HepG2 (cell line): Measurements from ENCODE around the gene SPG7. TPM values are rescaled to one million over a fixed set of nuclear protein-coding genes. Genes with fewer than 3 reads are reported as not detected.

ENCODE experiments used
- BCL6 ChIP-seq: IDR thresholded peaks from 2 replicates; pipeline ENCODE4 v1.6.1; 2016; ENCODE audit warnings: missing genetic modification reagents, missing compliant biosample characterization
- CREM ChIP-seq, 2 experiments: sonication (generic) in 1 of 2; formaldehyde crosslinking in 1 of 2; IDR thresholded peaks; 2 replicates each; pipeline versions ENCODE4 v1.4.0 to v1.6.1; 2016 to 2020; ENCODE audit warnings: antibody characterized with exemption in 1 of 2, mild to moderate bottlenecking in 1 of 2, missing genetic modification reagents in 1 of 2
- HNRNPUL1 ChIP-seq: fragments of 200-400 bp; formaldehyde crosslinking; IDR thresholded peaks from 2 replicates; pipeline ENCODE4 v1.6.1; 2017; ENCODE audit warnings: low read depth, mild to moderate bottlenecking, low read length, moderate library complexity
- KAT2B ChIP-seq: fragments of 150-350 bp; IDR thresholded peaks from 2 replicates; pipeline ENCODE4 v1.6.1; 2014; ENCODE audit warnings: low read depth, low read length, borderline replicate concordance
- KLF11 ChIP-seq: IDR thresholded peaks from 2 replicates; pipeline ENCODE4 v1.6.1; 2016; ENCODE audit warnings: missing compliant biosample characterization
- KLF12 ChIP-seq: sonication (generic); formaldehyde crosslinking; IDR thresholded peaks from 2 replicates; pipeline ENCODE4 v1.4.0; 2020; ENCODE audit warnings: missing genetic modification reagents, borderline replicate concordance
- MED1 ChIP-seq: sonication (generic); formaldehyde crosslinking; IDR thresholded peaks from 2 replicates; pipeline ENCODE4 v1.4.0; 2020; ENCODE audit warnings: missing genetic modification reagents
- NBN ChIP-seq: fragments of 450-650 bp; conservative IDR thresholded peaks from 2 replicates; pipeline ENCODE4 v1.6.1; 2017
- PITX1 ChIP-seq: sonication (generic); formaldehyde crosslinking; IDR thresholded peaks from 2 replicates; pipeline ENCODE4 v1.5.1; 2020; ENCODE audit warnings: mild to moderate bottlenecking, missing genetic modification reagents
- PLRG1 ChIP-seq: fragments of 450-650 bp; conservative IDR thresholded peaks from 2 replicates; pipeline ENCODE4 v1.6.1; 2016
- RBAK ChIP-seq: sonication (generic); formaldehyde crosslinking; IDR thresholded peaks from 2 replicates; pipeline ENCODE4 v1.5.1; 2020; ENCODE audit warnings: mild to moderate bottlenecking, missing genetic modification reagents
- RFXAP ChIP-seq: sonication (generic); formaldehyde crosslinking; IDR thresholded peaks from 2 replicates; pipeline ENCODE4 v1.4.0; 2020; ENCODE audit warnings: missing genetic modification reagents, borderline replicate concordance
- SMC3 ChIP-seq: IDR thresholded peaks from 2 replicates; pipeline ENCODE4 v1.6.1; 2011; ENCODE audit warnings: low read length, improper control_type of control experiment
- SRSF4 ChIP-seq: fragments of 200-400 bp; formaldehyde crosslinking; IDR thresholded peaks from one replicate; pipeline ENCODE4 v1.6.1; 2018; ENCODE audit warnings: mild to moderate bottlenecking, low read depth, low read length, moderate library complexity; ENCODE audit not compliant: poor library complexity, severe bottlenecking
- UBTF ChIP-seq: sonication (generic); formaldehyde crosslinking; IDR thresholded peaks from 2 replicates; pipeline ENCODE4 v1.4.0; 2020; ENCODE audit warnings: mild to moderate bottlenecking, missing genetic modification reagents
- ZBTB8A ChIP-seq: sonication (generic); formaldehyde crosslinking; IDR thresholded peaks from 2 replicates; pipeline ENCODE4 v1.4.0; 2020; ENCODE audit warnings: mild to moderate bottlenecking, low read depth, missing genetic modification reagents, borderline replicate concordance
- ZC3H13 ChIP-seq: sonication (generic); formaldehyde crosslinking; IDR thresholded peaks from 2 replicates; pipeline ENCODE4 v1.8.1; 2023; ENCODE audit warnings: mild to moderate bottlenecking, missing genetic modification reagents, moderate library complexity
- ZEB1 ChIP-seq: IDR thresholded peaks from 2 replicates; pipeline ENCODE4 v1.6.1; 2012; ENCODE audit warnings: mild to moderate bottlenecking, low read depth, inconsistent platforms; ENCODE audit not compliant: insufficient replicate concordance
- ZMYM4 ChIP-seq: sonication (generic); formaldehyde crosslinking; IDR thresholded peaks from 2 replicates; pipeline ENCODE4 v1.8.1; 2023; ENCODE audit warnings: mild to moderate bottlenecking, missing genetic modification reagents
- ZNF274 ChIP-seq: sonication (generic); formaldehyde crosslinking; IDR thresholded peaks from 2 replicates; pipeline ENCODE4 v1.5.1; 2020; ENCODE audit warnings: mild to moderate bottlenecking, missing genetic modification reagents
- ZNF546 ChIP-seq: sonication (generic); formaldehyde crosslinking; conservative IDR thresholded peaks from 2 replicates; pipeline ENCODE4 v1.8.1; 2023; ENCODE audit warnings: mild to moderate bottlenecking, missing genetic modification reagents
- ZNF572 ChIP-seq: sonication (generic); formaldehyde crosslinking; IDR thresholded peaks from 2 replicates; pipeline ENCODE4 v1.5.1; 2020; ENCODE audit warnings: mild to moderate bottlenecking, missing genetic modification reagents
- ZNF652 ChIP-seq: IDR thresholded peaks from 2 replicates; pipeline ENCODE4 v1.6.1; 2016; ENCODE audit warnings: low read depth, borderline replicate concordance
- ZNF737 ChIP-seq: sonication (generic); formaldehyde crosslinking; IDR thresholded peaks from 2 replicates; pipeline ENCODE4 v1.5.0; 2020; ENCODE audit warnings: missing genetic modification reagents, mild to moderate bottlenecking, borderline replicate concordance
- ZNF768 ChIP-seq: sonication (generic); formaldehyde crosslinking; IDR thresholded peaks from 2 replicates; pipeline ENCODE4 v1.4.0; 2020; ENCODE audit warnings: missing genetic modification reagents
- ZSCAN9 ChIP-seq: IDR thresholded peaks from 2 replicates; pipeline ENCODE4 v1.6.1; 2016; ENCODE audit warnings: borderline replicate concordance
- polyA plus RNA-seq, 8 experiments: library from polyadenylated mRNA; depleted of rRNA in 3 of 8; stranded (reverse) in 7 of 8; unstranded in 1 of 8; fragments of >200 nt; fragmentation: Illumina TruSeq in 4 of 8; extraction: Trizol in 4 of 8; gene quantifications; 2 replicates each; pipeline versions ENCODE4 v1.2.1 to v1.2.3, GENCODE V29; 2011 to 2016; ENCODE audit warnings: low read depth in 4 of 8, missing spikeins in 1 of 8, mixed read lengths in 1 of 8; ENCODE audit not compliant: insufficient read depth in 1 of 8
- total RNA-seq, 5 experiments: library from RNA; depleted of rRNA; stranded (reverse); fragments of >200 nt; fragmentation: Illumina TruSeq; extraction: Trizol; gene quantifications; 2 replicates each; pipeline ENCODE4 v1.2.3, GENCODE V29; 2016; ENCODE audit warnings: low read depth in 1 of 5
- TF ChIP-seq, protein P1 (sequence below): sonication (generic); formaldehyde crosslinking; IDR thresholded peaks from 2 replicates; pipeline ENCODE4 v1.8.1; 2023; ENCODE audit warnings: mild to moderate bottlenecking, moderate library complexity, missing genetic modification reagents

Gene SPG7
- total and polyA plus RNA-seq, 2 of the 13 experiments (the other 11 are each of a cell fraction or from before 2014, with no cell fraction given), result 66.0 to 136 TPM

GRCh38 chr16:89556750-89557689 lies 48.8 kb downstream of the SPG7 start (continued):
- TF ChIP-seq UBTF (CRISPR knock-in tag), result no peak
- TF ChIP-seq BCL6 (CRISPR knock-in tag), result no peak
- TF ChIP-seq KLF11 (CRISPR knock-in tag), result no peak
- no peak for TF ChIP-seq RBAK (CRISPR knock-in tag)
- TF ChIP-seq PLRG1, result no peak
- TF ChIP-seq ZNF274 (CRISPR knock-in tag), result no peak
- TF ChIP-seq NBN, result no peak
- TF ChIP-seq KAT2B, result no peak
- TF ChIP-seq ZSCAN9, result no peak
- peak; percentile 73 for TF ChIP-seq SMC3
- TF ChIP-seq PITX1 (CRISPR knock-in tag), result no peak; the same call in 1 of the 2 replicates
- no peak for TF ChIP-seq HNRNPUL1
- TF ChIP-seq ZEB1, result no peak
- TF ChIP-seq KLF12 (CRISPR knock-in tag), result no peak
- TF ChIP-seq MED1 (CRISPR knock-in tag), result peak; percentile 41; the same call in 1 of the 2 replicates
- no peak for TF ChIP-seq ZNF572 (CRISPR knock-in tag)
- TF ChIP-seq CREM (IDR thresholded peaks at IDR 0.05), result no peak
- TF ChIP-seq CREM (CRISPR knock-in tag; IDR thresholded peaks at IDR 0.05), result no peak
- TF ChIP-seq ZBTB8A (CRISPR knock-in tag), result no peak
- no peak for TF ChIP-seq SRSF4
- TF ChIP-seq RFXAP (CRISPR knock-in tag), result peak; percentile 76; the same call in 1 of the 2 replicates
- peak; percentile 17; the same call in 1 of the 2 replicates for TF ChIP-seq ZNF768 (CRISPR knock-in tag)
- TF ChIP-seq ZNF546, result no peak
- no peak for TF ChIP-seq ZNF737 (CRISPR knock-in tag)
- TF ChIP-seq, protein P1, sequence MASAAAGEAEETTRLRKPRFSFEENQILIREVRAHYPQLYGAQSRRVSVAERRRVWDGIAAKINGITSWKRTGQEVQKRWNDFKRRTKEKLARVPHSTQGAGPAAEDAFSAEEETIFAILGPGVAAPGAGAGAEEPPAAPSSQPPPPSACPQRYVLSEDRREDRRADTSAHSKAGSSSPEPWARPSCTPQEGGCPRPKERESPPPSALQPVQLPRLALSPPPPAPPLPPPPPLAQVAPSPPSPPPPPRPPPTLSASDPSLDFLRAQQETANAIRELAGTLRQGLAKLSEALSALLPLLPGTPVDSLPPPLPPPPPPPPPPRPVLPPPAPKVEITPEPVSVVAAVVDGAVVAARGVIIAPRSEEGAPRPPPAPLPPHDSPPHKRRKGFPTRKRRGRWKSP (CRISPR knock-in tag), result no peak
- peak; percentile 41; the same call in 1 of the 2 replicates for TF ChIP-seq ZC3H13 (CRISPR knock-in tag)
- peak; percentile 15; the same call in 1 of the 2 replicates for TF ChIP-seq ZMYM4 (CRISPR knock-in tag)
- no peak for TF ChIP-seq ZNF652 (CRISPR knock-in tag)
